Measurements from ENCODE around the gene UST.

The UST gene

DNA sequence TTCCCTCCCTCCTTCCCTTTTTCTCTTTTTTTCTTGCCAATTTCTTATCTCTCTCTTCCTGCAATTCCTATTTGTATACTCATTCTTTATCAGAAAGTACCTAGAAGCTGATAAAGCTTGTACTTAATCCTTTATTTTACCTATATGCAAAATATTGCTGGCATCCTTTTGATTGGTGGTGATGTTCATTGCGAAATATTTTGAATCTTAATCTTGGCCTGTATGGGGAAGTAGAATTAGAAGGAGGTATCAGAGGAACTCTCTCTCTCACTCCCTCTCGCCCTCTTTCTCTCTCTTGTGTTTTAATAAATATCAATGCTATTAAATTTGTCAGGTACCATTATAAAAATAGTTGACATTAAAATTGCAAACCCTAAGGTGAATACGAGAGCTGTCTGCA, 52.8 kb downstream of the UST start:
- Histone ChIP-seq H2AK5ac (ENCODE audit: low read depth, low read length) (no peak overlapping the region), H2BK5ac (ENCODE audit: low read length) (no peak overlapping the region), H3K4me3 (ENCODE audit: low read length in 2 of 2) (no peak overlapping the region), H3K9me3 (replicated peaks in 1 of 2; ENCODE audit: control insufficient read depth in 2 of 2, insufficient read depth in 1 of 2, low read depth in 1 of 2, low read length in 2 of 2) (no peaks in the 10 kb centered on the region), H3K14ac (ENCODE audit: low read length) (no peak overlapping the region), H3K4ac (ENCODE audit: low read length) (no peak overlapping the region), H3K4me2 (ENCODE audit: insufficient read depth, low read length, poor library complexity, severe bottlenecking) (no peak overlapping the region), H3K79me1 (ENCODE audit: low read depth, low read length) (peaks cover 3% of the 10 kb centered on the region), H3K27me3 (ENCODE audit: control insufficient read depth in 3 of 3, insufficient read depth in 3 of 3, low read depth in 1 of 3, low read length in 3 of 3) (no peaks in the 10 kb centered on the region), H3K4me1 (ENCODE audit: control insufficient read depth in 2 of 2, insufficient read depth in 1 of 2, low read depth in 1 of 2, low read length in 2 of 2) (peaks cover 0 to 3% of the 10 kb centered on the region in 2 donors), H2BK15ac (ENCODE audit: low read length) (no peak overlapping the region), H2BK12ac (ENCODE audit: low read length) (no peak overlapping the region), H3K23ac (ENCODE audit: low read depth, low read length, poor library complexity) (no peak overlapping the region), H3K36me3 (replicated peaks in 1 of 2; ENCODE audit: control insufficient read depth in 2 of 2, insufficient read depth in 2 of 2, low read length in 2 of 2) (no peaks in the 10 kb centered on the region), H3K9ac (ENCODE audit: low read depth, low read length, poor library complexity) (no peak overlapping the region), H4K91ac (ENCODE audit: low read depth, low read length, poor library complexity) (no peak overlapping the region), H2AFZ (ENCODE audit: low read length) (no peak overlapping the region), H3K18ac (ENCODE audit: low read length) (no peak overlapping the region), H2BK120ac (ENCODE audit: low read depth, low read length) (no peak overlapping the region), H4K8ac (ENCODE audit: low read depth, low read length) (no peak overlapping the region), H3K27ac (replicated peaks; ENCODE audit: low read length) (no peak overlapping the region)
- DNase-seq (ENCODE audit: low spot score) = no peak
- WGBS, 2 donors (ENCODE audit: extremely low coverage in 2 of 2, insufficient read length in 2 of 2, insufficient replicate concordance in 1 of 2) = no CpG with 5 or more reads among the region's 3 CpGs

DNA sequence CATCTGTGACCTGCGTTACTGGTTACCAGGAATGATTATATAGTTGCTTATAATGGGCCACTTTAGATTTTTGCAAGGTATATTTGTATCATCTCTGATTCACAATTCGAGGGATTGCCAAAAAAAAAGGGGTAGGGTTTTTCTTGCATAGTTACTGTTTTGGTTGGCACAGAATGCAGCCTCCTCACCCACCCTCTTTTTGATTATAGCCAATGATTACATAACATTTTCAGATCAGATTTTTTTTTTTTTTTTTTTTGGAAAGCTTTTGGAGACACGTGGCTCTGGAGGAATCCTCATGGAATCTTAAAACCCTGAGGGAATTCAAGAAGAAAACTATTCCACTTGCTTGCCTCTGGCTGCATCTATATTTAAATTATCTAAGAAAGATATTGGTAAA, 53.7 kb downstream of the UST start:
- no peak for DNase-seq (ENCODE audit: low spot score)
- Histone ChIP-seq H3K36me3 (replicated peaks in 1 of 2; ENCODE audit: control insufficient read depth in 2 of 2, insufficient read depth in 2 of 2, low read length in 2 of 2) (no peaks in the 10 kb centered on the region), H3K4me3 (ENCODE audit: low read length in 2 of 2) (no peak overlapping the region), H3K9ac (ENCODE audit: low read depth, low read length, poor library complexity) (no peak overlapping the region), H4K8ac (ENCODE audit: low read depth, low read length) (no peak overlapping the region), H3K4ac (ENCODE audit: low read length) (no peak overlapping the region), H2AK5ac (ENCODE audit: low read depth, low read length) (no peak overlapping the region), H3K9me3 (replicated peaks in 1 of 2; ENCODE audit: control insufficient read depth in 2 of 2, insufficient read depth in 1 of 2, low read depth in 1 of 2, low read length in 2 of 2) (no peaks in the 10 kb centered on the region), H3K27me3 (ENCODE audit: control insufficient read depth in 3 of 3, insufficient read depth in 3 of 3, low read depth in 1 of 3, low read length in 3 of 3) (no peaks in the 10 kb centered on the region), H3K14ac (ENCODE audit: low read length) (no peak overlapping the region), H2BK120ac (ENCODE audit: low read depth, low read length) (no peak overlapping the region), H3K4me2 (ENCODE audit: insufficient read depth, low read length, poor library complexity, severe bottlenecking) (no peak overlapping the region), H2BK15ac (ENCODE audit: low read length) (no peak overlapping the region), H3K23ac (ENCODE audit: low read depth, low read length, poor library complexity) (no peak overlapping the region), H4K91ac (ENCODE audit: low read depth, low read length, poor library complexity) (no peak overlapping the region), H2AFZ (ENCODE audit: low read length) (no peak overlapping the region), H3K79me1 (ENCODE audit: low read depth, low read length) (peaks cover 3% of the 10 kb centered on the region), H3K18ac (ENCODE audit: low read length) (no peak overlapping the region), H2BK12ac (ENCODE audit: low read length) (no peak overlapping the region), H3K4me1 (ENCODE audit: control insufficient read depth in 2 of 2, insufficient read depth in 1 of 2, low read depth in 1 of 2, low read length in 2 of 2) (peaks cover 0 to 3% of the 10 kb centered on the region in 2 donors), H3K27ac (replicated peaks; ENCODE audit: low read length) (no peak overlapping the region), H2BK5ac (ENCODE audit: low read length) (no peak overlapping the region)
- no CpG with 5 or more reads among the region's 3 CpGs for WGBS, 2 donors (ENCODE audit: extremely low coverage in 2 of 2, insufficient read length in 2 of 2, insufficient replicate concordance in 1 of 2)

DNA sequence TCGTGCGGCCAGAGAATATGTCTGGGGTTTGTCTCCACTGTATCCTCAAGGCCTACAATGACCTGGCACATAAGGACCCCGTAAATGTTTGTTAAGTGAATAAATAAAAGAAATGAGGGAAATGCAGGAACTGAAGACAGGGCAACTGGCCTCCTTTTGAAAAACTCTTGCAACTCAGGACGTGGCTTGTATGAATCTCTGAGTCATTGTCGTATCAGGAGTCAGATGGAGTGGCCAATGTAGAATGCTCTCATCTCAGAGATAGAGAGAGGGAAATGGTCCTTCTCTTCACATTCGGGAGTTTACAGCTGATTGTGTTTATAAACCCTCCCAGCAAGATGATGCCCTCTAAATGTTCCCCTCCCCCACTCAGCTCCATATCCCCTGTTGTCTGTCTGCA, 57.1 kb downstream of the UST start:
- Histone ChIP-seq H3K36me3 (replicated peaks in 1 of 2; ENCODE audit: control insufficient read depth in 2 of 2, insufficient read depth in 2 of 2, low read length in 2 of 2) (no peaks in the 10 kb centered on the region), H2BK15ac (ENCODE audit: low read length) (no peak overlapping the region), H3K4me3 (ENCODE audit: low read length in 2 of 2) (no peak overlapping the region), H2BK5ac (ENCODE audit: low read length) (no peak overlapping the region), H3K4me1 (ENCODE audit: control insufficient read depth in 2 of 2, insufficient read depth in 1 of 2, low read depth in 1 of 2, low read length in 2 of 2) (peaks cover 0 to 5% of the 10 kb centered on the region in 2 donors), H2AFZ (ENCODE audit: low read length) (no peak overlapping the region), H2BK12ac (ENCODE audit: low read length) (no peak overlapping the region), H3K14ac (ENCODE audit: low read length) (no peak overlapping the region), H3K4me2 (ENCODE audit: insufficient read depth, low read length, poor library complexity, severe bottlenecking) (no peak overlapping the region), H3K9me3 (replicated peaks in 1 of 2; ENCODE audit: control insufficient read depth in 2 of 2, insufficient read depth in 1 of 2, low read depth in 1 of 2, low read length in 2 of 2) (no peaks in the 10 kb centered on the region), H3K23ac (ENCODE audit: low read depth, low read length, poor library complexity) (no peak overlapping the region), H3K27ac (replicated peaks; ENCODE audit: low read length) (no peak overlapping the region), H3K27me3 (ENCODE audit: control insufficient read depth in 3 of 3, insufficient read depth in 3 of 3, low read depth in 1 of 3, low read length in 3 of 3) (no peaks in the 10 kb centered on the region), H2BK120ac (ENCODE audit: low read depth, low read length) (no peak overlapping the region), H4K8ac (ENCODE audit: low read depth, low read length) (no peak overlapping the region), H3K79me1 (ENCODE audit: low read depth, low read length) (peaks cover 5% of the 10 kb centered on the region), H2AK5ac (ENCODE audit: low read depth, low read length) (no peak overlapping the region), H3K18ac (ENCODE audit: low read length) (no peak overlapping the region), H3K4ac (ENCODE audit: low read length) (no peak overlapping the region), H4K91ac (ENCODE audit: low read depth, low read length, poor library complexity) (no peak overlapping the region), H3K9ac (ENCODE audit: low read depth, low read length, poor library complexity) (no peak overlapping the region)
- no CpG with 5 or more reads among the region's 6 CpGs for WGBS, 2 donors (ENCODE audit: extremely low coverage in 2 of 2, insufficient read length in 2 of 2, insufficient replicate concordance in 1 of 2)
- DNase-seq (ENCODE audit: low spot score) = no peak

DNA sequence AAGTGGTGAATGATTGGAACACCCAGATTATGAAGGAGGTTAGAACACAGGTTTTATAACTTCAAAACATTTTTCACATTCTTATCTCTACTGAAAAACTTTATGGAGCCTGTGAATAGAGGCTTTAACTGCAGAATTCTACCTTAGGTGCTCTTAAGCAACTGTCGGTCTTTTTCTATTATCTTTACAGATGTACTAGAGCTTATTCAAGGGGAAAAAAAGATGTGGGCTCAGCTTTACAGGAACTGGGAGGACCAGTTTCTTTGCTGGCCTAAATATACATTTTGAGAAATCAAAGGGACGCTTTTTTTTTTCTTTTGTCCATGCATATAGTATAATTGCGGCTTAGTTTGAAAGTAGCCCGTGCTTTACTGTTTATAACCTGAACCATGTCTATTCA, 58.9 kb downstream of the UST start:
- no peak overlapping the region for H2AK5ac ChIP-seq (ENCODE audit: low read depth, low read length)
- H4K8ac ChIP-seq (ENCODE audit: low read depth, low read length) = no peak overlapping the region
- H3K18ac ChIP-seq (ENCODE audit: low read length) = no peak overlapping the region
- H3K4me3 ChIP-seq (ENCODE audit: low read length in 2 of 2) = no peak overlapping the region
- H3K36me3 ChIP-seq (replicated peaks in 1 of 2; ENCODE audit: control insufficient read depth in 2 of 2, insufficient read depth in 2 of 2, low read length in 2 of 2) = no peaks in the 10 kb centered on the region
- no peak overlapping the region for H3K14ac ChIP-seq (ENCODE audit: low read length)
- H3K27me3 ChIP-seq (ENCODE audit: control insufficient read depth in 3 of 3, insufficient read depth in 3 of 3, low read depth in 1 of 3, low read length in 3 of 3) = no peaks in the 10 kb centered on the region
- H2AFZ ChIP-seq (ENCODE audit: low read length) = no peak overlapping the region
- no peak overlapping the region for H2BK12ac ChIP-seq (ENCODE audit: low read length)
- no peak overlapping the region for H2BK5ac ChIP-seq (ENCODE audit: low read length)
- no peak overlapping the region for H2BK15ac ChIP-seq (ENCODE audit: low read length)
- no peak for DNase-seq (ENCODE audit: low spot score)
- H3K79me1 ChIP-seq (ENCODE audit: low read depth, low read length) = peaks cover 5% of the 10 kb centered on the region
- H3K9me3 ChIP-seq (replicated peaks in 1 of 2; ENCODE audit: control insufficient read depth in 2 of 2, insufficient read depth in 1 of 2, low read depth in 1 of 2, low read length in 2 of 2) = no peaks in the 10 kb centered on the region
- WGBS, 2 donors (ENCODE audit: extremely low coverage in 2 of 2, insufficient read length in 2 of 2, insufficient replicate concordance in 1 of 2) = no CpG with 5 or more reads among the region's 4 CpGs
- H3K4me2 ChIP-seq (ENCODE audit: insufficient read depth, low read length, poor library complexity, severe bottlenecking) = no peak overlapping the region
- no peak overlapping the region for H3K27ac ChIP-seq (replicated peaks; ENCODE audit: low read length)
- H4K91ac ChIP-seq (ENCODE audit: low read depth, low read length, poor library complexity) = no peak overlapping the region
- H3K23ac ChIP-seq (ENCODE audit: low read depth, low read length, poor library complexity) = no peak overlapping the region
- no peak overlapping the region for H3K9ac ChIP-seq (ENCODE audit: low read depth, low read length, poor library complexity)
- no peak overlapping the region for H3K4ac ChIP-seq (ENCODE audit: low read length)
- no peak overlapping the region for H2BK120ac ChIP-seq (ENCODE audit: low read depth, low read length)
- H3K4me1 ChIP-seq (ENCODE audit: control insufficient read depth in 2 of 2, insufficient read depth in 1 of 2, low read depth in 1 of 2, low read length in 2 of 2) = peaks cover 0 to 5% of the 10 kb centered on the region in 2 donors
